WI38 (cell line): Measurements from ENCODE around the gene WWOX.

ENCODE experiments used
- H3K4me3 ChIP-seq: 2 replicates; pipeline ENCODE4 v1.5.1; 2011; ENCODE audit warnings: low read depth, mild to moderate bottlenecking, control low read depth, low read length
- CTCF ChIP-seq: IDR thresholded peaks from 2 replicates; pipeline ENCODE4 v1.5.1; 2012; ENCODE audit warnings: low read depth, mild to moderate bottlenecking, control low read depth, low read length

Gene WWOX

GRCh38 chr16:79071424-79071823 lies 972.0 kb downstream of the WWOX start:
- no peak for TF ChIP-seq CTCF
- no peak overlapping the region for H3K4me3 ChIP-seq

GRCh38 chr16:79072517-79072916 lies 973.1 kb downstream of the WWOX start:
- no peak for TF ChIP-seq CTCF
- no peak overlapping the region for H3K4me3 ChIP-seq

GRCh38 chr16:79073566-79073965 lies 974.1 kb downstream of the WWOX start:
- no peak overlapping the region for H3K4me3 ChIP-seq
- TF ChIP-seq CTCF, result no peak

GRCh38 chr16:79074541-79074940 lies 975.1 kb downstream of the WWOX start:
- no peak for TF ChIP-seq CTCF
- no peak overlapping the region for H3K4me3 ChIP-seq

- no peak overlapping the region for H3K4me3 ChIP-seq
- TF ChIP-seq CTCF, result no peak
These were observed 975.5 kb downstream of the WWOX start for GRCh38 chr16:79074951-79075350.

- no peak overlapping the region for H3K4me3 ChIP-seq
- no peak for TF ChIP-seq CTCF
These were observed 976.8 kb downstream of the WWOX start for GRCh38 chr16:79076047-79076767.

- TF ChIP-seq CTCF, result no peak
- no peak overlapping the region for H3K4me3 ChIP-seq
These were observed 977.9 kb downstream of the WWOX start for GRCh38 chr16:79077346-79077745.
